Loucy (cell line): ENCODE results near the gene BCO1.

Experiments used
- H2AFZ ChIP-seq: fragments of 200-600 bp; sonication (generic); 2 replicates; pipeline ENCODE4 v1.6.0; 2016; ENCODE audit warnings: antibody characterized with exemption, mild to moderate bottlenecking, low read length, moderate library complexity
- H3F3A ChIP-seq: fragments of 200-600 bp; 2 replicates; pipeline ENCODE4 v1.6.0; 2016; ENCODE audit warnings: antibody characterized with exemption, low read depth, mild to moderate bottlenecking
- H3K27me3 ChIP-seq: fragments of 200-600 bp; sonication (generic); 2 replicates; pipeline ENCODE4 v1.6.1; 2014; ENCODE audit warnings: low read length, mild to moderate bottlenecking; ENCODE audit not compliant: insufficient read depth, poor library complexity, severe bottlenecking
- H3K36me3 ChIP-seq: fragments of 200-600 bp; sonication (generic); 2 replicates; pipeline ENCODE4 v1.6.1; 2016; ENCODE audit warnings: low read length; ENCODE audit not compliant: insufficient read depth
- H3K4me1 ChIP-seq: fragments of 200-600 bp; sonication (generic); 2 replicates; pipeline ENCODE4 v1.5.1; 2014; ENCODE audit warnings: low read length, mild to moderate bottlenecking; ENCODE audit not compliant: insufficient read depth, poor library complexity, severe bottlenecking
- H3K4me2 ChIP-seq: fragments of 200-600 bp; sonication (generic); 2 replicates; pipeline ENCODE4 v1.6.0; 2014; ENCODE audit warnings: antibody characterized with exemption, low read length, low read depth, mild to moderate bottlenecking; ENCODE audit not compliant: poor library complexity, severe bottlenecking
- H3K4me3 ChIP-seq: fragments of 200-600 bp; sonication (generic); 2 replicates; pipeline ENCODE4 v1.5.1; 2014; ENCODE audit warnings: low read length, mild to moderate bottlenecking, mixed read lengths; ENCODE audit not compliant: poor library complexity, severe bottlenecking
- H3K79me2 ChIP-seq: fragments of 200-600 bp; sonication (generic); 2 replicates; pipeline ENCODE4 v1.6.1; 2014; ENCODE audit warnings: low read length; ENCODE audit not compliant: insufficient read depth
- H3K9ac ChIP-seq: fragments of 200-600 bp; sonication (generic); 2 replicates; pipeline ENCODE4 v1.6.0; 2014; ENCODE audit warnings: mild to moderate bottlenecking, low read depth, low read length, moderate library complexity; ENCODE audit not compliant: poor library complexity, severe bottlenecking
- H3K9me2 ChIP-seq: fragments of 200-600 bp; sonication (generic); replicated peaks from 2 replicates; pipeline ENCODE4 v1.6.1; 2016; ENCODE audit warnings: low read depth, low read length, mixed read lengths
- H3K9me3 ChIP-seq: fragments of 200-600 bp; sonication (generic); 2 replicates; pipeline ENCODE4 v1.6.1; 2014; ENCODE audit warnings: mild to moderate bottlenecking, antibody characterized with exemption, low read length, low read depth; ENCODE audit not compliant: insufficient read depth
- H4K20me1 ChIP-seq: fragments of 200-600 bp; sonication (generic); 2 replicates; pipeline ENCODE4 v1.6.0; 2014; ENCODE audit warnings: antibody characterized with exemption, low read length, mild to moderate bottlenecking; ENCODE audit not compliant: insufficient read depth, poor library complexity, severe bottlenecking
- CTCF ChIP-seq: fragments of 200-600 bp; sonication (generic); conservative IDR thresholded peaks from 2 replicates; pipeline ENCODE4 v1.5.1; 2014; ENCODE audit warnings: mild to moderate bottlenecking, antibody characterized with exemption, low read length
- EZH2phosphoT487 ChIP-seq: fragments of 200-600 bp; IDR thresholded peaks from 2 replicates; pipeline ENCODE4 v1.6.1; 2018; ENCODE audit warnings: antibody characterized with exemption, mild to moderate bottlenecking, moderate library complexity, borderline replicate concordance

The BCO1 gene

GRCh38 chr16:81216706-81217105 is 21.8 kb upstream of the BCO1 start:
- Histone ChIP-seq H3F3A (no peaks in the 10 kb centered on the region), H2AFZ (no peak overlapping the region), H3K9me3 (no peaks in the 10 kb centered on the region), H3K4me3 (no peak overlapping the region), H3K4me2 (no peak overlapping the region), H3K9me2 (no peaks in the 10 kb centered on the region), H3K79me2 (no peaks in the 10 kb centered on the region), H3K4me1 (no peaks in the 10 kb centered on the region), H3K9ac (no peak overlapping the region), H4K20me1 (no peaks in the 10 kb centered on the region), H3K27me3 (no peaks in the 10 kb centered on the region), H3K36me3 (no peaks in the 10 kb centered on the region)
- TF ChIP-seq CTCF (no peak), EZH2phosphoT487 (no peak)

- Histone ChIP-seq H3K9me2 (no peaks in the 10 kb centered on the region), H3K4me1 (no peaks in the 10 kb centered on the region), H3K79me2 (no peaks in the 10 kb centered on the region), H3F3A (no peaks in the 10 kb centered on the region), H3K4me2 (no peak overlapping the region), H3K9me3 (no peaks in the 10 kb centered on the region), H3K4me3 (no peak overlapping the region), H3K9ac (no peak overlapping the region), H3K27me3 (no peaks in the 10 kb centered on the region), H4K20me1 (no peaks in the 10 kb centered on the region), H2AFZ (no peak overlapping the region), H3K36me3 (no peaks in the 10 kb centered on the region)
- TF ChIP-seq EZH2phosphoT487 (no peak), CTCF (no peak)
These were observed 19.3 kb upstream of the BCO1 start for GRCh38 chr16:81219151-81219550.

- Histone ChIP-seq H3K4me1 (no peaks in the 10 kb centered on the region), H3K9me3 (no peaks in the 10 kb centered on the region), H3K9ac (no peak overlapping the region), H3K9me2 (no peaks in the 10 kb centered on the region), H3K27me3 (no peaks in the 10 kb centered on the region), H2AFZ (no peak overlapping the region), H3K4me2 (no peak overlapping the region), H4K20me1 (no peaks in the 10 kb centered on the region), H3K79me2 (no peaks in the 10 kb centered on the region), H3K4me3 (no peak overlapping the region), H3F3A (no peaks in the 10 kb centered on the region), H3K36me3 (no peaks in the 10 kb centered on the region)
- TF ChIP-seq CTCF (no peak), EZH2phosphoT487 (no peak)
These were observed 18.1 kb upstream of the BCO1 start for GRCh38 chr16:81220349-81220748.
